ENCODE data around the gene CDH13. TPM values are rescaled to one million over a fixed set of nuclear protein-coding genes. Genes with fewer than 3 reads are reported as not detected.

CDH13 gene
- polyA plus RNA-seq, 1 donor = 8.7 TPM

- DNase-seq = no peak
Observed at GRCh38 chr16:82694239-82694874, 67.6 kb downstream of the CDH13 start.

- no peak for DNase-seq
Observed at GRCh38 chr16:82695806-82696205, 69.0 kb downstream of the CDH13 start.

- DNase-seq = no peak
Observed at GRCh38 chr16:82699260-82699659, 72.5 kb downstream of the CDH13 start.

- no peak for DNase-seq
Observed at GRCh38 chr16:82699711-82700495, 73.1 kb downstream of the CDH13 start.

- DNase-seq = no peak
Observed at GRCh38 chr16:82700541-82701235, 73.9 kb downstream of the CDH13 start.

- no peak for DNase-seq
Observed at GRCh38 chr16:82701442-82701955, 74.7 kb downstream of the CDH13 start.

- no peak for DNase-seq
Observed at GRCh38 chr16:82703161-82703560, 76.4 kb downstream of the CDH13 start.

- DNase-seq = no peak
Observed at GRCh38 chr16:82703871-82704768, 77.4 kb downstream of the CDH13 start.

- DNase-seq = no peak
Observed at GRCh38 chr16:82709987-82710386, 83.2 kb downstream of the CDH13 start.

- DNase-seq = no peak
Observed at GRCh38 chr16:82713778-82714177, 87.0 kb downstream of the CDH13 start.

GRCh38 chr16:82715160-82715559, 88.4 kb downstream of the CDH13 start:
- no peak for DNase-seq

GRCh38 chr16:82715833-82716232, 89.1 kb downstream of the CDH13 start:
- DNase-seq = no peak

GRCh38 chr16:82716361-82716855, 89.6 kb downstream of the CDH13 start:
- DNase-seq = no peak

- no peak for DNase-seq
Observed at GRCh38 chr16:82720414-82720813, 93.6 kb downstream of the CDH13 start.

GRCh38 chr16:82726306-82726705, 99.5 kb downstream of the CDH13 start:
- no peak for DNase-seq

- DNase-seq = no peak
Observed at GRCh38 chr16:82728901-82729300, 102.1 kb downstream of the CDH13 start.

- DNase-seq = no peak
Observed at GRCh38 chr16:82730901-82731300, 104.1 kb downstream of the CDH13 start.

GRCh38 chr16:82732461-82732860, 105.7 kb downstream of the CDH13 start:
- no peak for DNase-seq

GRCh38 chr16:82735186-82735585, 108.4 kb downstream of the CDH13 start:
- DNase-seq = no peak

GRCh38 chr16:82735673-82736091, 108.9 kb downstream of the CDH13 start:
- no peak for DNase-seq

GRCh38 chr16:82736224-82736623, 109.5 kb downstream of the CDH13 start:
- no peak for DNase-seq

- DNase-seq = no peak
Observed at GRCh38 chr16:82738699-82739098, 111.9 kb downstream of the CDH13 start.

Data from left kidney (tissue), 2 donors.